Subcutaneous preadipocyte (primary cell): ENCODE data around the gene CFAP99. TPM values are rescaled to one million over a fixed set of nuclear protein-coding genes. Genes with fewer than 3 reads are reported as not detected.

Source experiments
- total RNA-seq: library from RNA; depleted of rRNA; stranded (reverse); fragments of >200 nt; gene quantifications from 2 replicates; pipeline ENCODE4 v1.2.3, GENCODE V29; 2012

The CFAP99 gene
- total RNA-seq: not detected in 2 replicates

DNA sequence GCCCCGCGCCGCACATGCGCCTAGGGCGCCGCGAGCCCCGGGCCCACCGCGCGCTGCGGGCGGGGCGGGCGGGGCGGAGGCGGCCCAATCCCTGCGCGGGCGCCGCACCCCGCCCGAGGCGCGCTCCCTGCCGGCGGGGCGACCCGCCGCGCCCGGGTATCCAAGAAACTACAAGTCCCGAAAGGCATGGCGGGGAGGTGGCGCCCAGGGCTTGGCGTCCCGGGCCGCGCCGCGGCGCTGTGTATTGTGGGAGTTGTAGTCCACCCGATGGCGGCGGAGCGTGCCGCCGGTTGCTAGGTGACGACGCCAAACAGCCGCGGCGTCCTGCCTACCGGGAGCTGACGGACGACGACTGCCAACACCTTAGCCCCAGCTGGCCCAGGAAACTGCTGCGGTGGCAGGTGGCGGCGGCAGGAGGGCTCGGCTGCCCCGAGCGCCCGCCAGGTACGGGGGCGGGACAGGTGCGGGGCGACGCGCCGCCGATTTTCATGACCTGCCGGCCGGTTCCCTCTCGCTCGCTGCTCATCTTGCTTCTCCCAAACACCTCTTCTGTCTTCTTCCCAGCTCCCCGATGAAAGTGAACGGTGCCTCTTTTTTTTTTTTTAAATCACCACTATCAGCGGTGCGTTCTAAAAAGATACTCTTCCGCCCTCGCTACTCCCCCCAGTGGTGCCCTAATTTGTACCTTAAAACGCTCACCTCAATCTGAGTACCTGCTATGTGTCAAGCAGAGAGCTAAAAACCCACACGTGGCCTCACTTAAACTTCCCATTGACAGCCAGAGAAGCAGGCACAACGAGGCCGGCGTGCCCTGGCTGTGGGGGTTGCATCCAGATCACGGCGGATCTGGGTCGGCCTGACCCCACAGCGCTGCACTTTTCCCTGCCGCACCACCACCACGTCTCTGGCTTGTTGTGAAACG lies at the start of gene CFAP99:
TSS of gene CFAP99 (plus strand) at position 306 of the 922 bp plus-strand sequence.

DNA sequence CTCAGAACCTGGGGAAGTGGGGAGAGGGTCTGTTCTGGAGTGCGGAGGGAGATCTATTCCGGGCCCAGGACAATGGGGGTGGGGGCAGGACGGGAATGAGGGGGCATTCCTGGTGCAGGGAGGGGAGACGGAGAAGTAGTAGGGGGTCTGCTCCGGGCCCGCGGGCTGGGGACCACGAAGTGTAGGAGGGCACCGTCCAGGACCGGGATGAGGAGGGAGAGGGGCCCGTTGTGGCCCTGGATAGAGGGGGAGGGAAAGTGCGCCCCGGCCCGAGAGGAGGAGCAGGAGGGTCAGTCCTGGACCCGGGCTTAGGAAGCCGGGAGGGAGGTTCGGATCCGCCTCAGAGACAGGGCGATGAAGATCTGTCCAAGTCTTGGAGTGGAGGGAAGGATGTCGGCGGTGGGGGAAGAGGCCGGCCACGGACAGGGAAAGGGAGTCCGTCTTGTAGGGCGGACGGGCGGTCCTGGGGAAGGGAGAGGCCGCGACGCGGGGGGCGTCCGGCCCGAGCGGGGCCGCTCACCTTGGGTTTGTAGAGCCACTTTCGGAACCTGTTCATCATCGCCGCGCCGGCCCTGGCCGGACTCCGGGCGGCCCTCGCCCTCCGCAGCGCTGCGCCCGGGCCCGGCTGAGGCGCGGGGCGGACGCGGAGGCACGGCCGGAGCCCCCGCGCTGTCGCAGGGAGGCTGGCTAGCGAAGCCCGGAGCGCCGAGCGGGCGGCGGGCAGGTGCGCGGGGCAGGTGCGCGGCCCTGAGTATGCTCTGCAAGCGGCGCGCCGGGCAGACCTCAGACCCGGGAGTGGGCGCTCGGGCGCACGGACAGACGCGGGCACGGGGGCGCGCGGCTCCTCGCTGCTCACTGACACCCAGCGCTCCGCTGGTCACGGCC lies 748 bp upstream of the CFAP99 start, which contains the start of gene ZFYVE28:
TSS of gene ZFYVE28 (minus strand) at position 881 of the 885 bp plus-strand sequence. CDS start at position 559, 322 bp downstream.

DNA sequence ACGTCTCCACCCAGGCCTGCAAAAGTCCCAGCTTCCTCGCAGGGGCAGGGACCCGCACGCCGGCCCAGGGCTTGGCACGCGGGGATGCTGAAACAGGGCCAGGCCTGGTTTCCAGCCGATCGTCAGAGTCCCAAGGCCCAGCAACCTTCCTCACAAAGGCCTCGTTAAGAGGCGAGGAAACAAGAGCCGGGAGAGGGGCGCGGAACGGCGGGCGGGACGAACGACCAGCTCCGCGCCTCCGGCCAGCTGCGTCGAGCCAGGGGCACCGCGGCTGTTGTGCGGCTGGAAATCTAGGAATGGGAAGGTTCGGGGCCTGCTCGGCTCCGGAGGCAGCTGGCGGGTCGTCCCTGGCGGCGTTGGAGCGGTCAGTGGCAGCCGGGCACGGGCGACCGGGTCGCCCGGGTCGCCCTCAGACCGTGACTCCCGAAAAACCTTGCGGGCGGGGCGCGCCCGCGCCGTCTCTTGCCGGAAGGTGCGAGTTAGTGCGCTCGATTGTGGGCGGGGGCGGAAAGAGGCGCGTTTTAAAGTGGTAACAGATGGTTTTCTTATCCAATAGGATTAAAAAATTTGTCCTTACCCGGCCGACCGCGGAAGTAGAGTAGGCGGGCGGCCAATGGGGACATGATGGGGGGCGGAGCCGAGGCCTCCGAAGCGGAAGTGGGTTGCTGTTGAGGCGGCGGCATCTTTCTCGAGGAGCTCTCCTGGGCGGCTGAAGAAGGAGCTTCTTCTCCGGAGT lies 49.9 kb downstream of the CFAP99 start, which contains the start of gene RNF4:
TSS of gene RNF4 (plus strand) at position 651 of the 736 bp plus-strand sequence. CDS start 21,388 bp downstream, outside the sequence.

Other genes with a start within 250 kb of the CFAP99 start
- 7.0 and 11.3 TPM in 2 replicates for gene HAUS3, start 176.8 kb upstream of the CFAP99 start, total RNA-seq
- 2.2 and 3.5 TPM in 2 replicates for gene POLN, start 176.8 kb upstream of the CFAP99 start, total RNA-seq
- gene MXD4, start 156.8 kb upstream of the CFAP99 start, total RNA-seq: 35.0 and 45.2 TPM in 2 replicates
- 3.3 and 4.9 TPM in 2 replicates for gene ZFYVE28, start 310 bp upstream of the CFAP99 start, total RNA-seq
- gene RNF4, start 50.2 kb downstream of the CFAP99 start, total RNA-seq: 55.9 and 57.3 TPM in 2 replicates
- 18.0 and 22.5 TPM in 2 replicates for gene FAM193A, start 117.7 kb downstream of the CFAP99 start, total RNA-seq